HG02870 (cell line): ENCODE data around the gene PRKRIP1.
"Not testable (repeated sequence)": the region's sequence is repeated elsewhere in the genome, so short reads cannot be mapped to it uniquely, and the experiment has no call there.

Experiments
- ATAC-seq: cut with Tn5 transposase; IDR thresholded peaks from one replicate; pipeline ENCODE4 v1.9.1; 2021; ENCODE audit warnings: mild to moderate bottlenecking, moderate library complexity; ENCODE audit not compliant: unreplicated experiment

Gene PRKRIP1

DNA sequence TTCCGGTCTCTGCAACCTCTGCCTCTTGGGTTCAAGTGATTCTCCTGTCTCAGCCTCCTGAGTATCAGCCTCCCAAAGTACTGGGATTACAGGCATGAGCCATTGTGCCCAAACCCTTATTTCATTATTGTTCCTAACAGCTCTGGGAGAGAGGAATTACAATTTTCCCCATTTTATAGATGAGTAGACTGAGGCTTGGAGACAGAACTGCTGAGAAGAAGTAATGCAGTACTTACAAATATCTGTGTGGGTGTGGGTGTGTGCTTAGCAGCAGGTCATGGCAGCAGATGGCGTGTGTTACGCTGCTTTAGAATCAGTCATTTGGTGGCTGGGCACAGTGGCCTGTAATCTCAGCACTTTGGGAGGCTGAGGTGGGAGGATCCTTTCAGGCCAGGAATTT is 7.4 kb downstream of the PRKRIP1 start:
- no peak for ATAC-seq

DNA sequence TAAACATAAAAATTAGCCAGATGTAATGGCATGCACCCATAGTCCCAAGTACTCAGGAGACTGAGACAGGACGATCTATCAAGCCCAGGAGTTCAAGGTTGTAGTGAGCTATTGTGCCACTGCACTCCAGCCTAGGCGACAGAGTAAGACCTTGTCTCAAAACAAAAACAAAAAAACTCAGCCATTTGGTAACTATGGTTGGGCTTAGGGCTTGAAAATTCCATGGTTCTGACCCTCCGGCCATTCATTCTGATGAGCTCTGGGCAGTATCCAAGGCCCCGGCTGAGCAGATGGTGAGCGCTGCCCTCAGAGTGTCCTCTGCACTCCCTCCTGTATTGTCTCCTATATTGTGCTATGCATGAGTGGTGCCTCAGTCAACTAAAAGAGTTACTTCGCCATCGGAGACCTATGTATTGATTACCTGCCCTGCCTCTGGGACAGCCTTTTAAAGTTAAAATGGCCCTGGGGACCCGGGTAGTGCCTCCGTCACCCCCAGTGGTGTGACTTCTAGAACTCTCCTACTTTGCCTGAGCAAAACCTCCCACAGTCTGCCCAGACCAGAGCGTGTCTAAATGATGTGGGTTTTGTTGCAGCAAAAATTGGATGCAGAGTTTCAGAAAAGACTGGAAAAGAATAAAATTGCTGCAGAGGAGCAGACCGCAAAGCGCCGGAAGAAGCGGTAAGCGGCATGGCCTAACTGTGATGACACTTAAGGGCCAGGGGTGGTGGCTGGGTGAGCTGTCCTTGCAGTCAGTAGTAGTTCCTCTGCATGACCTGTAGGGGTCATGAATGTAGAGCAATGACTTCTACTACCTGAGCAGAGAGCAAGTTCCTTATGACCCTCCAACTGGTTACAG is 8.1 kb downstream of the PRKRIP1 start:
- ATAC-seq, result peak; percentile 88

DNA sequence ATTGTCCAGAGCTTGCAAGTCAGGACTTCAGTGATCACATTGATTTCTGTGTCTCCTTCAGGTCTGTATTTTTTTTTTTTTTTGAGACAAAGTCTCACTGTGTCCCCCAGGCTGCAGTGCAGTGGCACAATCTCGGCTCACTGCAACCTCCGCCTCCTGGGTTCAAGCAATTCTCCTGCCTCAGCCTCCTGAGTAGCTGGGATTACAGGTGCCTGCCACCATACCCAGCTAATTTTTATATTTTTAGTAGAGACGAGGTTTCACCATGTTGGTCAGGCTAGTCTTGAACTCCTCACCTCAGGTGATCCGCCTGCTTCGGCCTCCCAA is 8.7 kb downstream of the PRKRIP1 start:
- ATAC-seq, result not testable (repeated sequence)

DNA sequence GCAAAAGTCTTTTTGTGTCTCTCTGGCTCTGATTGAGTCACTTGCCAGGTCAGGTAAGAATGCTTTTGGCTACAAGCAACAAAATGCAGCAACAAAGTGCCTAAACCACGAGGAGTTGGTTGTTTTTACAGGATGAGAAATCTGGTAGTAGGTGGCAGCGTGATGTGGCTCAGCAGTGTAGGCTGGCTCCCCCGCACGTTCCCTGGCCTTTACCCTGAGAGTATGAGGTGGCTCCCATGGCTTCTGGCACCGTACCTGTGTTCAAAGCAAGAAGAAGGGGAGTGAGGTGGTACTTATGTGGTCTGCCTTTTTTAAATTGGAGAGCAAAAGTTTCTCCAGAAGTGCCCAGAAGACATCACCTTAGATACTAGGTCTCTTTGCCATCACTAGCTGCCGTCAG is 11.7 kb downstream of the PRKRIP1 start:
- no peak for ATAC-seq

DNA sequence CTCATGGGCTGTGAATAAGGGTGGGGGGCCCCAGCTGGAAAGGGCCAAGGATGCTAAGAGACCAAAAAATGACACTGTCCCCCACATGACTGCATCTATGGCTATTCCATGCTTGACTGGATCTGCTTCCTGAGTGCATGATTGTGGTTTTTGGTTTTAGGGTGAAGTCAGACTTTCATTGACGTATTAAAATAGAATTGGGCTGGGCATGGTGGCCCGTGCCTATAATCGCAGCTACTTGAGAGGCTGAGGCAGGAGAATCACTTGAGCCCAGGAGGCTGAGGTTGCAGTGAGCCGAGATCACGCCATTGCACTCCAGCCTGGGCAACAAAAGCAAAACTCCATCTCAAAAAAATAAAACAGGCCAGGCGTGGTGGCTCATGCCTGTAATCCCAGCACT is 12.4 kb downstream of the PRKRIP1 start:
- ATAC-seq, result not testable (repeated sequence)

DNA sequence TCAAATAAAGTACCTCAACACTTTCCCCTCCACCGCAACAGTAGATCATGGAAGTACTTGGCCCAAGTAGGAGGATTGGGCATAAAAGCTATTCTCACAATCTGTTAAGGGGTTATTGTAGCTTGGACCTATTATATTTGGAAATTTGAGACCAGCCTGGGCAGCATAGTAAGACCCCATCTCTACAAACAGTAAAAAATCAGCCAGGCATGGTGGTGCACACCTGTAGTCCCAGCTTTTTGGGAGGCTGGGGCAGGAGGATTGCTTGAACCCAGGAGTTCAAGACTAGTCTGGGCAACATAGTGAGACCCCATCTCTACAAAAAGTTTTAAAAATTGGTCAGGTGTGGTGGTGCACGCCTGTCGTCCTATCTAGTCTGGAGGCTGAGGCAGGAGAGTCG is 13.2 kb downstream of the PRKRIP1 start:
- ATAC-seq, result no peak

DNA sequence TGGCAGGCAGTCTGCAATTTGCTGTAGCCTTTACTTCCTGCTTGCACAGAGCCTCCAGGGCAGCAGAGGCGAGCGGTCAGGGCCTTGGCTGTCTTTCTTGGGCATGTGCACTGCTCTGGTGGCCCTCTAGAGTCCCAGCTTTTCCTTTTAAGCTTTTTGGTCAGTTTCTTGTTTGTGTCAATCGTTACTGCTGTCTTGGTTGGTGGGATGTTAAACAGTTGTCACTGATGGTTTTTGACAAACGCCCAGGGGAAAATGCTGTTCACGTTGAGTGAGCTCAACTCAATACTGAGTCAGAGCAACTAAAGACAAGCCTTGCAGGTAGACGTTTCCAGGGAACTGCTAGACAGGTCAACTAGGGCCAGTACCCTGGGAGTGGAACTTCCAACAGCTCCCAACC is 14.0 kb downstream of the PRKRIP1 start:
- no peak for ATAC-seq

DNA sequence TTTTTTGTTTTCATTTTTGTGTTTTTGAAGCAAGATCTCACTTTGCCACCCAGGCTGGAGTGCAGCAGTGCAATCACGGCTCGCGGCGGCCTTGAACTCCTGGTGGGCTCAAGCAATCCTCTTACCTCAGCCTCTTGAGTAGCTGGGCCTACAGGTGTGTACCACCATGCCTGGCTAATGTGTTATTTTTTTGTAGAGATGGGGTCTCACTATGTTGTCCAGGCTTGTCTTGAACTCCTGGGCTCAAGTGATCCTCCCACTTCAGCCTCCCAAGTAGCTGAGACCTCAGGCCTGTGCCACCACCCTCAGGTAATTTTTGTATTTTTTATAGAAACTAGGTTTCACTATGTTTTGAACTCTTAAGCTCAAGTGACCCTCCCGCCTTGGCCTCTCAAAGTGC is 14.8 kb downstream of the PRKRIP1 start:
- ATAC-seq, result no peak

DNA sequence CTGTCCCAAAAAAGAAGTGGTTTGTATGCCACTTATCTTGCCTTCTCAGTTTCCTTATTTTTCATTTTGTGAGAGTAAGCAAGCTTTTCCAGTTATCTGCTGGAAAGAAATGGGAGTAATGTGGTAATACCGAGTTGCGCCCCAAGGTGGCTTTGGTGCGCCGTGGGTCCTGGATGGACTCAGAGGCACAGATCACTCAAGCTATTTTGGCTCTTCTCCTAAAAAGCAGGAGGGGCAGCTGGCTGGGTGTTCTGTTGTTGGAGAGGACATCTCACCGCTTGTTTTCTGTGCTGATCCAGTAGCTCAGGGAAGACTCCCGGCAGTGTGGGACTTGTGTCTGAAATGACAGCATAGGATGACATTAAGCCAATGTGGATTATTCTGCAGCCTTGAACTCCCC is 16.4 kb downstream of the PRKRIP1 start:
- ATAC-seq, result no peak

DNA sequence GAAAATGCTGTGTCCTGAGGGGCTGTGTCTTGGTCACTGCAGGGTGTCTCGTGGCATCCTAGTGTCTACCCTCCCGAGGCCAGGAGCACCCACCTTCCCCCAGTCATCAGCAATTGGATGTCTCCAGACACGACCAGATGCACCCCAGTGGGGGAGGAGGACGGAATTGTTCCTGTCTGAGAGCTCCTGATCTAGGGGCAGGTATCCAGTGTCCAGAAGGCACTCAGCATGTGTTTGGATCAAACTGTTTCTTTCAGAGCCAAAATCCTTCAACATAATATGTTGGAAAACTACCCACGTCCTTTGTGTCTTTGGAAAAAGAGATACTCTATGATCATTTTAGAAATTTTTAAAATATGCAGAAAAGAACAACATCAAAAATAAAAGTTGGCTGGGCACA is 16.9 kb downstream of the PRKRIP1 start:
- ATAC-seq, result no peak

DNA sequence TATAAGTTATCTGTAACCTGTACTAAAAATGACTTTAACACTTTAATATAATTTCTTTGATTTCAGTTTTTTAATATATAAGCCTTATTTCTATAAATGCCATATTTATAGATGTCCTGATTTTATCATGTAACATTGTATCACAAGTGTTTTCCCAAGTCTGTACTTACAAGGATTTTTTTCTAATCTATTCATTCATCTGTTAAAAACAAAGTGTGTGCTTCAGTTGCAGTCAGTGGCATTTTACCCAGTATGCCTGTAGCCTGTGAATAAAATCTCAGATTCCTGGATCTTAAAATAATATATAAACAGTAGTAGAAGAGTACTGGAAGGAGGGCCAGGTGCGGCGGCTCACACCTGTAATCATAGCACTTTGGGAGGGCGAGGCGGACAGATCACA is 17.4 kb downstream of the PRKRIP1 start:
- no peak for ATAC-seq

DNA sequence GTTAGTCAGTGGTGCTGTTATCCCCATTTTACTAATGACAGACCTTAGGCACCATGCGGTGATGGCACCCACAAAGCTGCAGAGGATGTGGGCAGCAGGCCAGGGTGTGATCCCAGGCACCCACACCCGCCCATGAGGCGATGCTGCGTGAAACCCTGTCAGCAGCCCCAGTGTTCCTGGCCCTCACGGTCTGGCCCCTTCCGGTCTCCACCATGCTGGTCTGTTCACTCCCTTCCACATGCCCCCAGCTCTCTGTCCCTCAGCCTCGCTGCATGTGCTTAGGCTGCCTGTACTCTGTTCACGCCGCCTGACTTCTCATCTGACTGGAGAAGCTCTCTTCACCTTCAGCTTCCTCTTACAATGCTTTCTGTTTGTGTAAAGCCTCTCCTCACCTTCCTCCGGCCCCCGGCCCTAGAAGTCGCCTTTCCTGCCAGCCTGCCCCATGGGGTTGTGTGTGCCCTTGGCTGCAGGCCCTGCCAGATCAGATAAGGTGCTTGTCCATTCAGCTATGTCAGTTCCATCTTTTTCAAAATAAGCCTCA is 19.6 kb downstream of the PRKRIP1 start:
- no peak for ATAC-seq

DNA sequence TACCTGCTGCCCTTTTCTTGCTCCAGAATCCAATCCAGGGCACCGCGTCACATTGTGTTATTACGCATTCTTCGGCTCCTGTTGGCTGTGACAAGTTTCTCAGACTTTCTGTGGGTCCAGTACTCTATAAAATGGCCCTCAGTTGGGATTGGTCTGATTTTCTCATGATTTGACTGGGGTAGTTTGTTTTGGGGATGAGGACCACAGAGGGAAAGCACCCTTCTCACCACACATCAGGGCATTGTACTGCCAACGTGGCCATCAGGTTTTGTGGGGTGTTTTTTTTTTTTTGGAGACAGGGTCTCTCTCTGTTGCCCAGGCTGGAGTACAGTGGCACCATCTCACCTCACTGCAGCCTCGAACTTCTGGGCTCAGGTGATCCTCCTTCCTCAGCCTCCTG is 20.2 kb downstream of the PRKRIP1 start:
- no peak for ATAC-seq

DNA sequence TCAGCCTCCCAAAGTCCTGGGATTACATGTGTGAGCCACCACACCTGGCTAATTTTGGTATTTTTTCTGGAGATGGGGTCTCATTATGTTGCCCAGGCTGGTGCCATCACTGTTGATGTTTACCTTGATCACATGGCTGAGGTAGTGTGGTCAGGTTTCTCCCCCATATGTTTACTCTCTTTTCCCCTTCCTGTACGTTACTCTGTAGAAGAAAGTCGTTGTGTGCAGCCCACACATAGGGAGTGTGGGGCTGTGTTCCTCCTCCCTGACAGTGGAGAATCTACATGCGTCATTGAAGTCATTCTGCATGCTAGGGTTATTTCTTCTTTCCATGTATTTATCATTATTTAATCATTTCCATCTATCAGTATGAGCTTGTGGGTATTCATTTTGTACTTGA is 20.9 kb downstream of the PRKRIP1 start:
- ATAC-seq, result no peak

DNA sequence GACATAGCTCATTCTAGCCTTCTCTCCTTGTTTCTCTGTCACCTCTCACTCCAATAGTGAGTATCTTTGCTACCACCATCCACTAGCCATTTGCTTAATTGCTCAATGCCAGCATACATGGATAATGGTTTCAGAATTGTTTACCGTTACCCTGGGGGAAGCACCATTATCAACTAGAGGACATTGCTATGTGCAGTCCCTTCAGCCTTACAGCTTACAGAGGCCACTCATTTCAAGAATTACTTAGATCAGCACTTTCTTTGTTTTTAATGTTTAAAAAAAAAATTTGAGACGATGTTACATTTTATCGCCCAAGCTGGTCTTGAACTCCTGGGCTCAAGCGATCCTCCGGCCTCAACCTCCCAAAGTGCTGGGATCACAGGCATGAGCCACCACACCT is 22.4 kb downstream of the PRKRIP1 start:
- ATAC-seq, result no peak

DNA sequence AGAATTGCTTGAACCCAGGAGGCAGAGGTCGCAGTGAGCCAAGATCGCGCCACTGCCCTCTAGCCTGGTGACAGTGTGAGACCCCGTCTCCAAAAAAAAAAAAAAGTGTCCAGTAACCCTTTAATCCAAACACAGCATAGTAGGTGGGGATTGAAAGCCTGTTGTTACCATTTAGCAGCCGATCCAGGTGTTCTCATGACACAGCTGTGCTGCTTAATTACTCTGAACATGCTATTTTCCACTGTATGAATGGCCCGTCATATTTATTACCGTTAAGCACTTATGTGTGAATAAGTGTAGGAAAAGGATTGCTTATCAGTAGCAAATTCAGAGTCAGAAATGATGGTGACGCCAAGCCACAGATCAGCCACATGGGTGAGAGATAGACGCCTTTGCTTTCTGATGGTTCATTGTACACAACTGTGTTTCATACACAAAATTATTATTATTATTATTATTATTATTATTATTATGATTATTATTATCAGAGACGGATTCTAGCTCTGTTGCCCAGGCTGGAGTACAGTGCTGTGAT is 25.6 kb downstream of the PRKRIP1 start:
- no peak for ATAC-seq

DNA sequence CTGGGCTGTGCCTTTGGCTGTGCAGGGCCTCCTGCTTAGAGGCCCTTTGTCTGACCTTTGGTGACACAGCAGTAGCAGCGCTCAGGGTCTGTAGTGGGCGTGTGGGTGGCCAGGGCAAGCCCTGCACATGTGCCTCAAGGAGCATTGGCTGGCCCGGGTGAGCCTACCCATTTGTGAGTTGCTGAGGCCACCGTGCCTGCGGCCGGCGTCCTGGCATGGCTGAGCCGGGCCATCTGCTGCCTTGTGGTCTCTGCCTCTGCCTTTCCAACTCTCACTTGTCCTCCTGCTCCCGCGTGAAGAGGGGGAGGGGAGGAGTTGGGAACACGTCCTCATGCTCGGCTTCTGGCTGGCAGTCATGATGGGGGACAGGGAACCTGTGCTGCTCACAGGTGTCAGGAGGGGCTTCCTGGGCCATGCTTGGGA is 28.0 kb downstream of the PRKRIP1 start:
- no peak for ATAC-seq

DNA sequence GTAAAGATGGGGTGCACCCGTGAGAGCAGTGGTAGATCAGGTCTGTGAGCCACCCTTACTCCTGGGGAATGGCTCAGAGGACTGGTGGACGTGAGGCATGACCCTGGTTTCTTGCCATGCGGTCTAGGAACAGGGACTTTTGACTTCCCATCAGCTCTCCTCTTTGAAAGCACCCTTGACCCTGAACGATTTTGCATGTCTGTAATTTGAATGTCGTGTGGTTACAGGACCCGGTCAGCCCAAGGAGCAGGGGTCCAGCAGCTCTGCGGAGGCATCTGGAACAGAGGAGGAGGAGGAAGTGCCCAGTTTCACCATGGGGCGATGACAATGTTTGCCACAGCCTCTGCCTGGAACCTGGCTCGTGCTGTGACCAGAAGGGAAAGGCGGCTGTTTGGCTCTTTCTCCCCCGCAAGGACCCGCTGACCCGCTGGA is 28.6 kb downstream of the PRKRIP1 start:
- ATAC-seq, result no peak

DNA sequence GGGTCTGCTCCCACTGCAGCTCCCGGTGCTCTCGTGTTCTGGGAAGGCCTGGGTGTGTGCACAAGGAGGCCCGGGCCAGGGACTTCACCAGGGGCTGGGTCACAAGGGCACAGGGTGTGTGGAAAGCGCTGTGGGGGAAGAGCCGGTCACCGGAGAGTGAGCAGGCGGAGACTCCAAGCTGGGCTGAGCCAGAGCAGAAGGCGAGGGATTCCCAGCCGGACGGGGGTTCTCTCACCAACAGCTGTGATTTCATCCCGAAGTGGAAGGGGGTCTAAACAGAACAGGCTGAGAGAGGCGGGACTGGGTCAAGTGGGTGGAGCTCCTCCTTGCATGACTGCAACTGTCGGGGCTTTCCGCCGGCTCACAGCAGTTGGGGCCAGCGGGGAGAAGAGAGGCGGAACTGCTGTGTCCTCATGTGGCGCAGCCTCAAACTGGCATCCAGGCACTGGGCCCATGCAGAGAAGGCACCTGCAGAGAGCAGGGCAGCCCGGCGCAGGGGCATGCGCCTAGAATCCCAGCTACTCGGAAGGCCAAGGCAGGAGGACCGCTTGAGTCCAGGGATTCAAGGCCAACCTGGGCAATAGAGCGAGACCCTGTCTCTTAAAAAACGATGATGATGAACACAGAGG is 29.6 kb downstream of the PRKRIP1 start:
- peak; percentile 52 for ATAC-seq

DNA sequence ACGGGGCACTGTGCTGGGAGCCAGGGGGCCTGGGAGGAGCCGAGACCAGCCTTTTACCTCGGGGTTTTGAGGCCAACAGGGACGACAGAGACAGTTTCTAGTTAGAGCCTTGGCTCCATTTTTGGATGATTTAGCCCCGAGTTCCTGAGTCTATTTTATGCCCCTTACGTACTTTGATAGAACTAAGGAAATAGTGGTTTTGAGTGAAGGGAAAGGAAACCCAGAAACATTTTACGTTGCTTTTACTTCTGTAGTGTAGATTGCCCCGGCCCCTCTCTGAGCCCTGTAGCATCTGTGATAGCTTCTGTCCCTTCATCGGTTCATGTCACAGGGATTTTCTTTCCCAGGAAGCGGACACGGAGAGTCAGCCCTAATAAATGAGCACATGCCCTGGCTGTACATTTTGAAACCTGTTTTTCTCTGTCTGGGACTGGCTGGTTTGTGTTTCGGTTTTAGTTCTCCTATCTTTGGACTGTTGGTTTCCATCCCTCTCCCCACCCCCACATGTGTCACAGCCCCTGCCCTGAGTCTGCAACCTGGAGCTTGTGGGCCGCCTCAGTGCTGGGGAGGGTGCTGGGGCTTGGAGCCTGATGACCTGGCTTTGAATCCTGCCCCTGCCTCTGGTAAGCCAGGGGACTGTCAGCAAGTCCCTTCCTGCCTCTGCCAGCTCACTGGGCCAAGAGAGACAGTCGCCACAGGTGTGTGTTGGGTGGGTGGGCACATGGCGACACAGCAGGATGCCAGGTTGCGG is 30.3 kb downstream of the PRKRIP1 start:
- ATAC-seq, result peak; percentile 41

DNA sequence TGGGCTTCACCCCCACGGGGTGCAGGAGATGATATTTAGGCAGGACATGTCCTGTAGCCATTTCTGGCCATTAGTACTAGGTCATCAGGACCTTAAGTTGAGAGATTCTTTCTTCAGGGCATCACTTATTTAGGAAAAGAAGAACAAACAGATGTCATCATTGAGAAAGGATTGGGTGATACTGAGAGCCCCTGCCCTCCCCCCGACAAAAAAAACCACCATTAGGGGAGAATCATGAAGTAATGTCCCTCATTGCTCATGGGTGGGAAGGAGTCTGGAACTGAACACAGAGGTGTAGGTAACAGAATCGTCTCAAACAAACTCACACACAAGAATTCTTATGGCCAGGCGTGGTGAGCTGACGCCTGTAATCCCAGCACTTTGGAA is 30.8 kb downstream of the PRKRIP1 start:
- no peak for ATAC-seq
